Stimulated activated CD4-positive, alpha-beta T cell treated with anti-CD3 and anti-CD28 coated beads, Interleukin-1b, Interleukin-23, amount 100 ng/mL, for 1 hour (primary cell): Measurements from ENCODE around the gene RAPGEF2.

ENCODE experiments used
- DNase-seq, 2 donors: peaks; one replicate each; pipeline ENCODE4 v3.0.0-alpha.2; 2020; ENCODE audit warnings: low read depth in 2 of 2

The RAPGEF2 gene

DNA sequence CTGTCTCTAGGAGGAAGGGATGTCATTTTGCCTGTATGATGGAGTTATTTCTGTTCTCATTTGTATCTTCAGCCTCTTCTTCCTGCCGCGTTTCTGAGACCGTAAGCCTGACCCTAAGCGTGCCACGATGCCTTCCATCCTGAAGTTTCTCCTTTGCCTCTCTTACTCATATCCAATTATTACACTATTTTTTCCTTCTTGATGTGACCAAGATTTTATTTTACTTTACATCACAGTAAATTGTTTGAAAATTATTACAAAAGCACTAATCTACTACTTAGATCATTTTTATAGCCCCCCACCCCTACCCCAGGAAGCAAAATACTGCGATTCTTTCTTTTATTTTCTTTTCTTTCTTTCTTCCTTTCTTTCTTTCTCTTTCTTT, 95.0 kb downstream of the RAPGEF2 start:
- DNase-seq: no peak

DNA sequence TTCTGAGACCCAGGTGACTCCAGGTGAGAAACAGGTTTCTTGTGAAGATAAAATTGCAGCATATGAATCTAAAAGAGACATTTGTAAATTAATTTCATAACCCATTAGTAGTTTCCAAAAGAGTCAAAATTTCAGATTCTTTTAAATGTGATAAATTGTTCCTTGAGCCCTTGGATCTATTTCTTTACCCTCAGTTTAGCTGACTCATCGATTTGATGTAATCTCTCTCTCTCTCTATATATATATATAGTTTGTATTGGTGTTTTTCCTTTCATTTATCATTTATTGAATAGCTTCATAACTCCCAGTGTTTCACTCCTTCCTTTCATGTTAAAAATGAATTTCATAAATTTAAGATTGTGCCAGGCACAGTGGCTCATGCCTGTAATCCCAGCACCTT, 96.9 kb downstream of the RAPGEF2 start:
- no peak for DNase-seq

DNA sequence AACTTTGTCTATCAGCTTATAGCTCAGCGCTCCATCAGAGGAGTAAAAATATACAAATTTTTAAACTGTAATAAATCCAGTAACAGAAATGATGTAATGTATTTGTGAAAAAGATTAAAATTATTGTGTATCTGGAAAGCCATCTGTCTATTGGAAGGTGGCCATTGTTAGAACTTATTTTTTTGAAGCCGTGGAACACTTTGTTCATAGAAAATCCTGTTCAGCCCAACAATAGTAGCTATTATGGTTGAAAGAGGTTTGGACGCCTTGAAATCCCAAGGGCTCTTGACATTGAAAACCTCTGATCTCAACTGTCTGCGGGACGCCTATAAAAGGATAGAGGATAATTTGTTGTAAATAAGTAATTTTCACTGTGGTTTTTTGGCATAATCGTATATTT, 98.3 kb downstream of the RAPGEF2 start:
- DNase-seq: no peak

DNA sequence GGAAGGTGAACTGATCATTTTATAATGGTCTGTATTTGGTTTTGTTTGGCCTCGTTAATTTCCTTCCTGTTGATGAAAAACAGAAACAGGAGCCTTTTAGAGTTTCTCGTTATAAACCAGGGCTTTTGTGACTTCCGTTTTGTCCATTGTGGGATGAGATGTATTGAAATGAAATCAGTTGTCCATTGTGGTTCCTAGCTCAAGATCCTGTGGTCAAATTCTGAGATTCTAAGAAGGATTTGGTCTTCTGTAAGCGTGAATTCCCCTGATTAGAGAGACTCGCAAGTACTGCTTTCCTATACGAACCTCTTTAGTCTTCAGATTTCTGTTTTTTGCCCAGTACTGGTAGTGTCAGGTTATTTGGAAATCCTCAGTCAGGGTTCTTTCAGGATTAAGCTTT, 101.7 kb downstream of the RAPGEF2 start:
- DNase-seq: no peak

DNA sequence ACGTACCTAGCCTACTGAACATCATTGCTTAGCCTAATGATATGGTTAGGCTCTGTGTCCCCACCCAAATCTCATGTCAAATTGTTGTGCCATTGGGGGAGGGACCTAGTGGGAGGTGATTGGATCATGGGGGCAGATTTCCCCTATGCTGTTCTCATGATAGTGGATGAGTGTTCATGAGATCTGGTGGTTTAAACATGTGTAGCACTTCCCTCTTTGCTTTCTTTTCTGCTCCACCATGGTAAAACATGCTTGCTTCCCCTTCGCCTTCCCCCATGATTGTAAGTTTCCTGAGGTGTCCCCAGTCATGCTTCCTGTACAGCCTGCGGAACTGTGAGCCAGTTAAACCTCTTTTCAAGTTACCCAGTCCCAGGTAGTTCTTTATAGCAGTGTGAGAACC, 102.6 kb downstream of the RAPGEF2 start:
- no peak for DNase-seq

DNA sequence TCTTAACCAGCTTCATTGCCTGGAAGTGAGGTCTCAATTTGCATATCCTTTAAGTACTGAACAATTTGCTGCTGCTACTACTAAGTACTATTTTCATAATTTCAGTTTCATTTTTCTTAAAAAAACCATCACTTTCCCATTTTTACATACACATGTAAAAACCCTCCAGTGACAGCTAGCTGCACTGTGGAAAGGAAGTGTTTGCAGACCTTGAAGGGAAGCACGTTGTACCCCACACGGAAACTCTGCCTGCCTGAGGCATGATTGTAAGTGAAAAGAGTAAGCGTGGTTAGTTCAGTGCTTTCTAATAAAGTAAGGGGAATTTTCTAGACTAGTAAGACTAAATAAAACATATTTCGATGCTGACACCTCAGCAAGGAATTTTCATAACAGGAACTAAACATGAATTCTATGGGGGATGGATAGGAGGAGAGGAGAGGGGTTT, 103.6 kb downstream of the RAPGEF2 start:
- peak in 1 of 2 donors; percentile 13 for DNase-seq

DNA sequence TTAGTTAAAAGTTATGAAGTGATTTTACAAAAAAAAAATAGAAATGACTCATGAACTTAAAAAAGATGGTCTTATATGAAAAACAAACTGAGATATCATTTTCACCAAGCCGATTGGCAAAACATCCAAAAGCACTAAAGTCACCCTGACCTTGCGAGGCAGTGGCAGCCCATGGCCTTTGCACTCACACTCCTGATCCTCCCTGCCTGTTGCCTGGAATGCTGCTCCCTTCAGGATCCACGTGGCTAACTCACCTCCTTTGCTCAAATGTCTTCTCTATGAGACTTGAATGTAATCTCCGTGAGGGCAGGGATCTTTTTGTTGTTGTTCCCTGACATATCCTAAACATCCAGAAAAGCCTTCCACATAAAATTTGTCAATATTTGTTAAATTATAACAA, 106.4 kb downstream of the RAPGEF2 start:
- DNase-seq: no peak

DNA sequence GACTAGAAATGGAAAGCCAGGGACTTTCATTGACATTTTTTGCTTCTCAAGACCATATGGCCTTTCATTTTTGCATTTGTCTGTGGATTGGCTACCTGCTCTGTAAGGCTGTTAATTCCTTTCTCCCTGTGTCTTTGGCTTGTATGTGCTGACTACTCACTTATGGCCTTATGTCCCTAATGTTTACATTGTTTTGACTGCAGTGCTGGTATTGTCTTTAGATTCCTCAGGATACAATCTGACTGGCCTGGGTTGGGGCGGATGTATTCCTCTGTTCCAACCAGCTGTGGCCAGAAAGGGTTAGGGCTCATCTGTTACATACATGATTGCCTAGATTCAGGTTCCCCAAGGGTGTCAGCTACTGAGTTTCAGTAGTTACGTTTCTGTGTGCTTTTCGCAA, 108.1 kb downstream of the RAPGEF2 start:
- no peak for DNase-seq

DNA sequence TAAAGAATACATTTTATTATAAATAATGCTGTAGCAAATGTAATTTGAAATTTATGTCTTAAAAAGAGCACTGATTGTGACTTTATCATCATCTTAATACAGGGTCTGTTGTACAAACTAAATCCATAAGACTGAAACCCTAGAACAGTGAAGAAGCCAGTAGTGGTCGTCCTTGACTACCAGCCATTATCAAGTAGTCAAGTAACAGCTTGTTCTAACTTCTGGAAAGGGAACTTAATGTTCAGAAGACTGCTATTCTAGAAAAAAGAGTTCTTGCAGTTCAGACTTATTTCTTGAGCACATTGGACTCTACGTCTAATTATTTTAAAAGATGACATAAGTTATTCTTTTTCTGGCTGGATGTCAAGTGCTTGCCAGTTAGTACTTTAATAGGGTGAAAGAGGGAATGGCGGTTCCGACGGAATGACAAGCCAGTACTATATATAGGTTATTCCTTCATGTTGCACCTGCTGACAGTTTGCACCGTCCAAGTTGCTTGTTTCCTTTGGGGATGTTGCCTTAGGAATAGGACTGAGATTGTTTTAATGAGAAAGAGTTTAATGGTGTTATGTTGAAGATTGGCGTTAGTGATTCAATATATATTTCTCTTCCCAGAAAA, 109.9 kb downstream of the RAPGEF2 start:
- no peak for DNase-seq

DNA sequence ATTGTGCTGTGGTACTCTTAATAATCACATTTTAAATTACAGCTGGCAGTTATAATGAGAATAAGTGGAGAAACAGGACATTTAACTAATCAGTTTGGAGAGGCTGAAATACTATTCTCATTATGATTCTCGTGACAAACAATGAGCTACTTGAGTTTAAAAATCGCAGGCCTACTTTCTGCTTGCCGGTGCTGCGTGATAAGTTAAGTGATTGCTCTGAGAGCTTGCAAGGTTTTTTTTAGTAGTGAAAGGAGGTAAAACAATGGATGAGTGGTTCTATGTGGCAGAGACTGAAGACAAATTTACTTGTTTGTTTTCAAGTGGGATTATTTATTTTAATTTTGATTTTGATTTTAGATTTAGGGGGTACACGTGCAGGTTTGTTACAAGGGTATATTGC, 114.0 kb downstream of the RAPGEF2 start:
- no peak for DNase-seq

DNA sequence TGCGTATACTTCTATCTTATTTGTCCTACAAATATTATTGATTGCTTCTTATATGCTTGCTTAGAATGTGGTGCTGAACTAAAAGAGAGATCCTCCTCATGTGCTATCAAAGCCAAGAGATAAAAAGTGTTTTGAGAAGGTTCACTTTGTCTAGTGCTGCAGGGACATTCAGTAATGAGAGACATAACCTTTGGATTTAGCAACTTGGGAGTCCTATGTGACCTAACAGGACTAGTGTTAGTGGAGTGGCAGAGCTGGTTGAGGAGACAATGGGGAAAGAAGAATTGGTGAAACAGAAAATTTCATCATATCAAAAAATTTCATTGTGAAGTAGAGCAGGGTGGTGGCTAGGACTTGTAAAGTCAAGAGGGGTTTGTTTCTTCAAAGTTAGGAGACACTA, 117.0 kb downstream of the RAPGEF2 start:
- no peak for DNase-seq

DNA sequence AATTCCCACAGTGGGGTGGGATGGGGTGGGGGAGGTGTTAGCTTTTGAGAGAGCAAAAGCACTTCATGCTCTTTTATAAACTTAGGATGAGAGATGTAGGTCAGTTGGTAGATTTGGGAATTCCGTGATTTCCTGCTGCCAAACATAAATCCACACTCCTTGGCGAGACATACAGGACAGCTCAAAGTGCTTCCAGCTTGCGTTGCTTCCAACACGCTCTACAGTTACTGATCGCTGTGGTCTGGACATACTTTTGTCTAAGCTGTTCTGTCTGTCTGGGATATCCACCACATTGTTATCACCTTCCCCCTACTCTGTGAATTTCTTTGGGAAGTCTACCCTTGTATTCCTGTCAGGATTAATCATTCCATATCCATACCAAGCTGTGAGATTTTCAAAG, 117.5 kb downstream of the RAPGEF2 start:
- no peak for DNase-seq

DNA sequence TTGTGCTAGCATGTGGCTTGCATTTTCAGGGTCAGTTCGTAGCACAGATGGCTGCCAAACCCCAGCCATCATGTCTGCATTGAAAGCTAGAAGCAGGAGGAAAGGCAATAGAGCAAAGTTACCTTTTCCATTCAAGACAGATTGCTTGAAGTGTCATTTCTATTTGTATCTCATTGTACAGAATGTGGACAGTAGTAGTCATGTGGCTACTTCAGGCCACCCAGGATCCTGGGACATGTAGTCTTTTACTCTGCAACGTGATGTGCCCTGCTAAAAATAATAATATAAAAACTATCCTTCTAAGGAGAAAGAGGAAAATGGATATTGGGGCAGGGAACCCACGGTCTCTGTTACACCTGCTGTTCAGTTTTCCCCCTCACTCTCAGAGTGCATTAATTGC, 118.4 kb downstream of the RAPGEF2 start:
- no peak for DNase-seq

DNA sequence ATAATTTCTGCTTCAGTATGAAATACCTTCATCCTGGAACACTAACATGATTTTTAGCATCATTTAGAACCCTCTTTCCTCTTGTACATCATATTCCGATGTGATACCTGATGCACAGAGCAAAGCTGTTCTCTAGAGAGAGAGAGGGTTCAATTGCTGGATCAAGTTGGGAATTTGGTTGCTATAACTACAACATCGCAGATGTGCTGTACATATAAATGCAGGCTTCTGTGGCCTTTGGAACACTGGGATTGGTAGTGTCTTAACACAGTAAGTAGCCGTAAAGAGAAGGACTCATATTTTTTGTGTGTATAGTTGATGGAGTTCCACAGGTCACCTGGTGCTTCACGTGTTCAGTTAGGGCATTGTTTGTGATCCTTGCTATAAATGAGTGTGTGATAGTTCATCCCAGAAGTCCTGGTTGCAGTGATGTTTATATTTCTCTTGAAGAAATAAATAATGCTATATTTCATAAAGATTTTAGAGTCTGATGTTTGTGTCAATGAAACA, 119.2 kb downstream of the RAPGEF2 start:
- DNase-seq: no peak

DNA sequence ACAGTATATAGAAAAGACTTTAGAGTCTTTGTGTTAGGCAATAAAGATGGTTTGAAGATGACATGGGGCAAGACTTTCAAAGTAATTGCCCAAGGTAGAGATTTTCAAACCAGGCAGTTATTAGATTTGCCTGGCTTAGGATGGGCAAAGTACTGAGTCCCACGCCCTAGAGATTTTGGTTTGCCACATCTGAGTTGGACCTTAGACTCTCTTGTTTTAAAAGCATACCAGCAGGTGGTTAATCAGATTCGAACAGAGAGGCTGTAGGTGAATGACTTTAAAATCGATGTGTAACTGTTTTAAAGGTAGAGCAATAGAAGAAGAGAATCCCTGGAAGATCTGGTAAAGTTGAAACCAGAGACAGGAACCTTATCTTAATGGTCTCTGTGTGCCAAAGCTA, 121.5 kb downstream of the RAPGEF2 start:
- no peak for DNase-seq

DNA sequence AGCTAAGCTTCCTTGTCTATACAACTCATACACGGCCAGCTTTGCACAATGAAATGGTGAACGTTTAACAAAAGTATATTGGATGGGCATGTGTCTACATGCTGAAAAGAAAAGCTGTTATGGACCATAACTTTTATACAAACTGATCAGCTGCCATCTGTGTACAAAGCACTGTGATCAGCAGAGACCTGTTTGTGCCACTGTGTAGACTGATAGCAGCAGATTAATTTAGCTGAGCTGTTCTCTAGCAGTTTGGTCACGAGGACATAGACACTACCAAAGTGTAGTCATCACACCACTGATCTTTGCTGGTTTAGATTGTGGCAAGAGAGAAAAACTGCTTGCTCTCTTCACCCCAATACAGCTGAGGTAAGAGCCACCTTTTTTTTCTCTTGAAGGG, 124.5 kb downstream of the RAPGEF2 start:
- DNase-seq: no peak

DNA sequence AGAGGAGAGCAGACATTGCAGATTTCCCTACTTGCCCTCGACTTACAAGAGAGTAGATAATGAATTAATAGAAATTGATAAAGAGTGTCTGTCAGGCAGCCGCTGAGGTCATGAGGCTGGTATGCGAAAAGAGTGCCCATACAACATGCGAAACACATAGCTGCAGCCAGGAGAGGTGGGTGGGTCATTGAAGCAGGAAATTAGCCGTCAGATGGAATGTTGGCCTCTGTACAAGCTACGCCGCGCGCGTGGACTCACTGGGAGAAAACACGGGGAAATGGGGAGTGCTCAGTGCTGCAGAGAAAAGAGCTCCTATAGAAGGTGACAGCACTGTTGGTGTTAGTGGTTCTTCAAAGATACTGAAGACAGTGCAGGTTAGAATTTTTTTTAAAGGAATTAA, 125.1 kb downstream of the RAPGEF2 start:
- DNase-seq: no peak

DNA sequence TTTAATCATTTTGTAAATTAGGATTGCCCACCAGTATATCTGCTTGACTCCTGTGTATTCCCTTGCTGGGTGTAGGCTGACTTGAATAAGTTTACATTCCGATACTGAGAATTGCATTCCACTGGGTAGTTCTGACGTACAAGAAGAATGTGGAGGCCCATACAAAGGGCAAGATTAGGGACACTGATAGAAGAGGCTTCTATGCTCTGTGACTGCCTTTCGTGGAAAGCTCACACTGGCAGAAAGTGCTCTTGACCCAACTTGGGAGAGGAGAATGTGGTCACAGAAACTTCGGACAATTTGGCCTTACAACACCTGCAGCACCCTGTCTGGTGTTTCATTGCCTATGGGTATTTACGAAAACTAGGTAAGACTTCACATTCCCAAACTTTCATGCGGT, 126.3 kb downstream of the RAPGEF2 start:
- no peak for DNase-seq

DNA sequence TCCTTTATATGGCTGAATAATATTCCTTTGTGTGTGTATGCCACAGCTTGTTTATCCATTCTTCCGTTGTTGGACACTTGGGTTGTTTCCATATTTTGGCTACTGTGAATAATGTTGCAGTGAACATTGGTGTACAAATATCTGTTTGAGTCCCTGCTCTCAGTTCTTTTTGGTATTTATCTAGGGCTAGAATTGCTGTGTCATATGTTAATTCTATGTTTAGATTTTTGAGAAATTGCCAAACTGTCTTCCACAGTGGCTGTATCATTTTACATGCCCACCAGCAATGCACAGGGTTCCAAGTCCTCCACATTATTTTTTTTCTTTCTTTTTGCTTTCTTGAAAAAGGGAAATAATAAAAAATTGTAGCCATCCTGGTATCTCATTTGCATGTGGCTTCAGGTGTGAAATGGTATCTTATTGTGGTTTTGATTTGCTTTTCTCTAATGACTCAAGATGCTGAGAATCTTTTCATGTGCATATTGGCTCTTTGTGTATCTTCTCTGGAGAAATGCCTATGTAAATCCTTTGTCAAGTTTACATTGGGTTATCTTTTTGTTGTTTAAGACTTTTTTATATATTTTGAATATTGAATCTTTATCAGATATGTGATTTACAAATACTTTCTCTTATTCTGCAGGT, 129.7 kb downstream of the RAPGEF2 start:
- no peak for DNase-seq

DNA sequence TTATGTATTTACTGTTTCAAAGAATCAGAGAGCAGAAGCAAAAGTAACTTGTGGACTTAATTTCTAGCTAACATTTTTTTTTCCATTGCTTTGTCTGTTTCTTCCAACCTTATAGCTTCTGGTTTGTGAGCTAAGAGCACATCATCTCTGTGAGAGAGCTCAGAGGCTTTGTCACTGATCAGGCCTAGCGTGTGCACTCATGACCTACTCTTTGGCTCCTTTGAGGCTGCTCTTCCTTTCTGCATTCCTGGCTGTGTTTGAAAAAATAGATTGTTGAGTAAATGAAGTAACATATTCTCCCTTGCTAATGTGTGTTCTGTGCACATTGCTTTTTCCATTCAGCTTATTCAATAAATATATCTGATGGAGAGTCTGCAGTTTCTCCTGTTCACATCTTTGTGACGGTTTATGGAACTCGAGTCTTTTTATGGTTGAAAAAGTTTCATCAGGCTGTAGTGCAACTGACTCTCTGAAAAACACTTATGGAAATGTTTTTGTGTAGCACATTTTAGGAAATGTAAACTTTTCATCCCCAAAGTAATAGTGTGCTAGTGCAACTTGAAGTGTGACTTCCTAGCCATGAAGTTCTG, 133.0 kb downstream of the RAPGEF2 start:
- DNase-seq: no peak

DNA sequence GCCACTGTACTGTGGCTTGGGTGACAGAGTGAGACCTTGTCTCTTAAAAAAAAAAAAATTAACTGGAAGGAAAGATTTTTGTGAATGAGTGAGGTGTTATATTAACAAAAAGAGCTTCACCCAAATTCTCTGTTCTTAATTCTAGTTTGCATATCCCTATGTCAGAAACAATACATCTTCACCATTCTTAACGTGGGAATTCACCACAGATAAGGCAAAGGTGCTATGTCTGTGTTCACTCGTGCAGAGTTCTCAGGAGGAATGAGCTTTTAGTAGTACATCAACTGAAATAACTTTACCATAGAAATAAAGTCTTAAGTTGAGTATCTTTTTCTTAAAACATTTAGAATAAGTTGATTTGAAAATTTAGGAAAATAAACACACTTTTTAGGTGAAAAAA, 135.1 kb downstream of the RAPGEF2 start:
- no peak for DNase-seq

DNA sequence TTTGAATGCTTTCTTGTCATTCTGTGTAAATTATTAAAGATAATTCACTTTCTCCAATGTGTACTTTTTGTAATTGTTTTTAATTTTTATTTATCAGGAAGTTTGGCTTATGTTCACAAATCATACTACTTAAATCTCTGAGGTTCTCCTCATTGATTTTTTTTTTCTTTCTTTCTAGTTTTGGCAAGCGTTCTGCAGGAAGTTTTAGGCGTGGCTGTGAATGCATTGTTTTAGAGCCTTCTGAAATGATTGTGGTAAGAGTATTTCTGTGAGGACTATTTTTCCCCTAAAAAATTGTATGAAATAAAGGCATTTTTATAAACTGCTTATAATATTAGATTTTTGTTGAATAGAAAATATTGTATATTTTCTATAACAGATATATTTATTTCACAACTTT, 135.8 kb downstream of the RAPGEF2 start:
- DNase-seq: no peak

DNA sequence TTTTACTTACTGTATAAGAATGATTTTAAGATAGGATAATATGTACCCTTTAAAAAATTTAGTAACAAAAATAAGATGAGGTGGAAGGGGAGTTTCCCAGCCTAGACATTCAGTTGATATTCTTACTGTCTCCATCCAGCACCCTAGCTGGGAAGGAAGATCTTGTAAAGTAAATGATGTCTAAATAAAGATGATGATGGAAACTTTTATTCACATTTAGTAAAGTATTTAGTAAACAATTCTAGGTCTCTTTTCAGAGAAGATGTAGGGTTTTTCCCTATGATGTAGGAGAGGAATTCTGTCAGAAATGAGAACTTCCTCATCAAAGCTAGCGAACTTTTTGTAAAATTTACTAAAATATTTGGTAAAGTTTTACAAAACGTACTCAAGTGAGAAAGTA, 136.8 kb downstream of the RAPGEF2 start:
- no peak for DNase-seq
